ENCODE measurements around the gene ARL2BP. TPM values are rescaled to one million over a fixed set of nuclear protein-coding genes. Genes with fewer than 3 reads are reported as not detected.
"Not testable (repeated sequence)": the region's sequence is repeated elsewhere in the genome, so short reads cannot be mapped to it uniquely, and the experiment has no call there.

Gene ARL2BP
- total RNA-seq, 1 donor from 2014 or later, result 62.6 TPM

DNA sequence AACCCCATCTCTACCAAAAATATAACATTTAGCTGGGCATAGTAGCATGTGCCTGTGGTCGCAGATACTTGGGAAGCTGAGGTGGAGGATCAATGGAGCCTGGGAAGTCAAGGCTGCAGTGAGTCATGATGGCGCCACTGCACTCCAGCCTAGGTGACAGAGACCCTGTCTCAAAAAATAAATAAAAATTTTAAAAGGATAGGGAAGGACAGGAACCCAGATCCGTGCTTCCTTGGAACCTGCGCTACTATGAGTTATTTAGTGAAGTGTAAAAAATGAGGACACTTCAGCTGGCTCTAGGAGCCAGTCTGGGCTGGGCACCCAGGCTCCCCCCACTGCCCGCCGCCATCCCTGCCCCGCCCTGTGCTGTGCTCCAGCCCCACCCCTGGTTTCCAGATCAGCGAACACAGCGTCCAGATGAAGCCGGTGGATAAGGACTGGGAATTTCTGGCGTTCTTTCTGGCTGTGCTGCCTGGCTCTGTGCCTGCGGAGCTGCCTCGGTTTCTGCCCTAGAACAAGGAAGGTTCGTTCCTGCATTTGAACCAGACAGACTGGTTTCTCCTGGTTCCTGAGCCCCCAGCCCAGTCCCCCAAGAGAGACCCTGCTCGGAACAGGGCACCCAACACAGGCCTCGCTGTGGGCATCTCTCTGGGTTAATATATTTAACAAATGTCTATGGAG, 20.9 kb downstream of the ARL2BP start:
- Mint-ChIP-seq H3K27me3 (ENCODE audit: low read depth) (no peaks in the 10 kb centered on the region), H3K9me3 (no peaks in the 10 kb centered on the region), H3K4me1 (peaks cover 31% of the 10 kb centered on the region), H3K27ac (ENCODE audit: unreplicated experiment) (peak overlapping the region; percentile 27), H3K4me3 (no peak overlapping the region), H3K36me3 (ENCODE audit: low read depth) (no peaks in the 10 kb centered on the region)
- no peak for TF ChIP-seq CTCF (conservative IDR thresholded peaks at IDR 0.05)
- no peak for DNase-seq (ENCODE audit: low read depth, low spot score)

- no peaks in the 10 kb centered on the region for H3K9me3 Mint-ChIP-seq
- H3K4me1 Mint-ChIP-seq, result peaks cover 29% of the 10 kb centered on the region
- no peak for TF ChIP-seq CTCF (conservative IDR thresholded peaks at IDR 0.05)
- peak overlapping the region; percentile 37 for H3K27ac Mint-ChIP-seq (ENCODE audit: unreplicated experiment)
- H3K36me3 Mint-ChIP-seq (ENCODE audit: low read depth), result no peaks in the 10 kb centered on the region
- no peak overlapping the region for H3K4me3 Mint-ChIP-seq
- no peak for DNase-seq (ENCODE audit: low read depth, low spot score)
- H3K27me3 Mint-ChIP-seq (ENCODE audit: low read depth), result no peaks in the 10 kb centered on the region
Measured at GRCh38 chr16:57266531-57267260, 21.6 kb downstream of the ARL2BP start.

- H3K27me3 Mint-ChIP-seq (ENCODE audit: low read depth); H3K36me3 Mint-ChIP-seq (ENCODE audit: low read depth); H3K27ac Mint-ChIP-seq (ENCODE audit: unreplicated experiment); H3K4me3 Mint-ChIP-seq; DNase-seq (ENCODE audit: low read depth, low spot score); H3K9me3 Mint-ChIP-seq: not testable (repeated sequence)
- H3K4me1 Mint-ChIP-seq, result peaks cover 27% of the 10 kb centered on the region
Measured at GRCh38 chr16:57267343-57267742, 22.3 kb downstream of the ARL2BP start.

GRCh38 chr16:57268804-57269800, 24.0 kb downstream of the ARL2BP start:
- no peaks in the 10 kb centered on the region for H3K9me3 Mint-ChIP-seq
- no peak overlapping the region for H3K4me3 Mint-ChIP-seq
- no peaks in the 10 kb centered on the region for H3K36me3 Mint-ChIP-seq (ENCODE audit: low read depth)
- no peak overlapping the region for H3K27ac Mint-ChIP-seq (ENCODE audit: unreplicated experiment)
- DNase-seq (ENCODE audit: low read depth, low spot score), result no peak
- no peak for TF ChIP-seq CTCF (conservative IDR thresholded peaks at IDR 0.05)
- no peaks in the 10 kb centered on the region for H3K27me3 Mint-ChIP-seq (ENCODE audit: low read depth)
- peaks cover 23% of the 10 kb centered on the region for H3K4me1 Mint-ChIP-seq

DNA sequence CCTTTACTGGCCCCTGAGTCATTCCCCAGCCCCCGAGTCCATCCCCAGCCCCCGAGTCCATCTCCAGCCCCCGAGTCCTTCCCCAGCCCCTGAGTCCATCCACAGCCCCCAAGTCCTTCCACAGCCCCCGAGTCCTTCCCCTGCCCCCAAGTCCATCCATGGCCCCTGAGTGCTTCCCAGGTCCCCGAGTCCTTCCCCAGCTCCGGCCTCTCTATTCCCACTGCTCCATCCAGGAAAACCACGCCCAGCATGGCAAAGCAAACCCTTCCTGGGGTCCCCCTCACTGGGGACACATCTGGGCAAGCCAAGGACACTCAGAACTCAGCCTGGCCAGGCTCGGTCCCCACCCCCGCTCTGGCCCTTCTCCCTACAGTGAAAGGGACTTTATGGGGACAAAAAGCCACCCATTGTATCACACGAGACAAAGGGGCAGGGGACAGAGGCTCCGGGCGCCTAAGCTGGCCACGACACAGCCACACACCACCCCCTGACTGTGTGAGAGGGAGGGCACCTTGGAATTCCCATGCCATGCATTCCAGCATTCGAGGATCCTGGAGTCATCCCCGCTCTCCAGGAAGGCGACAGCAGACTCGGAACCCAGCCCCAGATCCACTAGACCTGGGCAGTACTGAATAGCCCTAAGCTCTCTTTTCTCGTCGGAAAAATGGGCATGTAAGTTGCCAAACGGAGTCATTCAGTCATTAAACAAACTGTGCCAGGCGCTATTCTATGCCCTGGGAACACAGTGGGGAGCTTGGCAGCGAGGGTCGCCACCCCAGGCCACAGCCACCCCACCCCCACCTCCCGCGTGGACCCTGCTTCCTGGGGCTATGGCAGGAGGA, 25.4 kb downstream of the ARL2BP start:
- H3K4me1 Mint-ChIP-seq, result peaks cover 21% of the 10 kb centered on the region
- TF ChIP-seq CTCF (conservative IDR thresholded peaks at IDR 0.05), result no peak
- H3K36me3 Mint-ChIP-seq (ENCODE audit: low read depth), result no peaks in the 10 kb centered on the region
- H3K9me3 Mint-ChIP-seq, result no peaks in the 10 kb centered on the region
- no peak overlapping the region for H3K4me3 Mint-ChIP-seq
- H3K27me3 Mint-ChIP-seq (ENCODE audit: low read depth), result no peaks in the 10 kb centered on the region
- peak overlapping the region; percentile 83 for H3K27ac Mint-ChIP-seq (ENCODE audit: unreplicated experiment)
- DNase-seq (ENCODE audit: low read depth, low spot score), result no peak

All from neural crest cell (in vitro differentiated cells).